ENCODE measurements around the gene GIMAP7.

DNA sequence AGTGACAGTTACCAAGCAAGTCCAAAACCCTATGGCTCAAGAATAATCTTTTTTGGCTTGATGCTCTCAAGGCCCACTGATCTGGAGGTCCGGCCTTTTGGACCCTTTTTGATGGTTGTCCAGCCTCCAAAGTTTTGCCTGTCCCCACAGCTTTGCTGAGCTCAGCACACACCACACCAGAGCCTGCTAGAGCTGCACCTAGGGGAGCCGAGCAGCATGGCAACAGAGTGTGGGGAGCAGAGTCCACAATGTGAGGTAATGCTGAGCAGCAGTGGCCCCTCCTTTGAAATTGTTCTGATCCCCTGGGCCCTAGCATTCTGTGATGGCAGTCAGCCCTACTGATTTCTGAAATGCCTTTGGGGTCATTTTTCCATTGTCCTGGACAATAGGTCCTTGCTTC, 9.3 kb downstream of the GIMAP7 start:
- TF ChIP-seq, protein P1, sequence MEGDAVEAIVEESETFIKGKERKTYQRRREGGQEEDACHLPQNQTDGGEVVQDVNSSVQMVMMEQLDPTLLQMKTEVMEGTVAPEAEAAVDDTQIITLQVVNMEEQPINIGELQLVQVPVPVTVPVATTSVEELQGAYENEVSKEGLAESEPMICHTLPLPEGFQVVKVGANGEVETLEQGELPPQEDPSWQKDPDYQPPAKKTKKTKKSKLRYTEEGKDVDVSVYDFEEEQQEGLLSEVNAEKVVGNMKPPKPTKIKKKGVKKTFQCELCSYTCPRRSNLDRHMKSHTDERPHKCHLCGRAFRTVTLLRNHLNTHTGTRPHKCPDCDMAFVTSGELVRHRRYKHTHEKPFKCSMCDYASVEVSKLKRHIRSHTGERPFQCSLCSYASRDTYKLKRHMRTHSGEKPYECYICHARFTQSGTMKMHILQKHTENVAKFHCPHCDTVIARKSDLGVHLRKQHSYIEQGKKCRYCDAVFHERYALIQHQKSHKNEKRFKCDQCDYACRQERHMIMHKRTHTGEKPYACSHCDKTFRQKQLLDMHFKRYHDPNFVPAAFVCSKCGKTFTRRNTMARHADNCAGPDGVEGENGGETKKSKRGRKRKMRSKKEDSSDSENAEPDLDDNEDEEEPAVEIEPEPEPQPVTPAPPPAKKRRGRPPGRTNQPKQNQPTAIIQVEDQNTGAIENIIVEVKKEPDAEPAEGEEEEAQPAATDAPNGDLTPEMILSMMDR (IDR thresholded peaks at IDR 0.05) = no peak
- TF ChIP-seq POLR2A (IDR thresholded peaks at IDR 0.05) = no peak
